HepG2 (cell line): ENCODE data around the gene DDX31. TPM values are rescaled to one million over a fixed set of nuclear protein-coding genes. Genes with fewer than 3 reads are reported as not detected.

Experiments
- ATAC-seq: fragments of 200-7000 bp; cut with Tn5 transposase; 3 replicates; pipeline ENCODE4 v1.9.1; 2020; ENCODE audit warnings: mild to moderate bottlenecking, moderate library complexity
- BruUV-seq: library from RNA; stranded (reverse); fragments of 400-500 nt; replicated peaks from 2 replicates; lab custom pipeline; 2021; lab: Mats Ljungman, UMichigan
- CTCF ChIA-PET: fragments of 300-600 bp; formaldehyde crosslinking; extraction: SDS; loops from one replicate; lab custom pipeline; 2021; ENCODE audit warnings: low total read pairs, inconsistent platforms, low intra/inter-chr PET ratio; lab: Yijun Ruan, JAX
- POLR2A ChIA-PET: fragments of 350-600 bp; sonication (Branson Sonifier 250); formaldehyde crosslinking; loops from one replicate; lab custom pipeline; 2020; ENCODE audit warnings: antibody characterized with exemption, inconsistent platforms; lab: Yijun Ruan, JAX
- DNase-seq: peaks from one replicate; pipeline ENCODE4 v3.0.0-alpha.2; 2015; ENCODE audit warnings: low spot score
- FAIRE-seq: peaks from 3 replicates; lab custom pipeline; 2011; peaks lifted over from hg19 to GRCh38; lab: Jason Lieb, UNC
- H2AFZ ChIP-seq: one replicate; pipeline ENCODE4 v1.6.1; 2011; ENCODE audit warnings: low read length, inconsistent platforms
- H3K27ac ChIP-seq: fragments of 300-600 bp; 3 replicates; pipeline ENCODE4 v1.8.0; 2011; ENCODE audit warnings: mixed run types, mild to moderate bottlenecking, mixed read lengths, low read length, inconsistent platforms; ENCODE audit not compliant: insufficient read depth; ENCODE audit errors: extremely low read length
- H3K27me3 ChIP-seq, 2 experiments: fragments of 200-600 bp in 1 of 2; 2 replicates in 1 of 2; 3 replicates in 1 of 2; pipeline versions ENCODE4 v1.6.0 to v1.8.0; 2011; ENCODE audit warnings: low read length in 2 of 2, mild to moderate bottlenecking in 2 of 2, moderate library complexity in 2 of 2, inconsistent platforms in 1 of 2; ENCODE audit not compliant: insufficient read depth in 2 of 2, control insufficient read depth in 1 of 2
- H3K36me3 ChIP-seq, 2 experiments: fragments of 200-600 bp in 1 of 2; replicated peaks in 1 of 2; 2 replicates in 1 of 2; 3 replicates in 1 of 2; pipeline versions ENCODE4 v1.5.1 to v1.8.0; 2011; ENCODE audit warnings: low read length in 2 of 2, inconsistent platforms in 1 of 2; ENCODE audit not compliant: insufficient read depth in 2 of 2, control insufficient read depth in 1 of 2
- H3K4me1 ChIP-seq: 2 replicates; pipeline ENCODE4 v1.5.1; 2012; ENCODE audit warnings: low read length, inconsistent platforms; ENCODE audit not compliant: insufficient read depth
- H3K4me2 ChIP-seq: 2 replicates; pipeline ENCODE4 v1.6.0; 2011; ENCODE audit warnings: low read depth, low read length, inconsistent platforms
- H3K4me3 ChIP-seq, 3 experiments: fragments of 200-600 bp in 1 of 3; sonication (generic), shearing (Covaris generic) in 1 of 3; replicated peaks in 1 of 3; 2 replicates each; pipeline ENCODE4 v1.5.1; 2011 to 2016; ENCODE audit warnings: low read length in 3 of 3, inconsistent platforms in 2 of 3, low read depth in 2 of 3, mild to moderate bottlenecking in 2 of 3, control low read depth in 1 of 3, mixed read lengths in 1 of 3; ENCODE audit not compliant: insufficient read depth in 1 of 3
- H3K79me2 ChIP-seq: one replicate; pipeline ENCODE4 v1.6.1; 2011; ENCODE audit warnings: low read length, inconsistent platforms; ENCODE audit not compliant: insufficient read depth
- H3K9ac ChIP-seq: 2 replicates; pipeline ENCODE4 v1.6.0; 2011; ENCODE audit warnings: mild to moderate bottlenecking, low read depth, low read length, inconsistent platforms; ENCODE audit not compliant: insufficient read depth
- H3K9me3 ChIP-seq: 2 replicates; pipeline ENCODE4 v1.5.1; 2012; ENCODE audit warnings: mild to moderate bottlenecking, low read length
- H4K20me1 ChIP-seq: 2 replicates; pipeline ENCODE4 v1.6.0; 2011; ENCODE audit warnings: inconsistent platforms, mild to moderate bottlenecking, low read length, moderate library complexity; ENCODE audit not compliant: insufficient read depth
- CCDC6 ChIP-seq: sonication (generic); formaldehyde crosslinking; IDR thresholded peaks from 2 replicates; pipeline ENCODE4 v1.8.1; 2022; ENCODE audit warnings: mild to moderate bottlenecking, missing genetic modification reagents, moderate library complexity
- EP300 ChIP-seq, 3 experiments: sonication (generic) in 1 of 3; formaldehyde crosslinking in 1 of 3; IDR thresholded peaks; 2 replicates each; pipeline versions ENCODE4 v1.5.1 to v1.6.1; 2011 to 2020; ENCODE audit warnings: low read depth in 2 of 3, low read length in 2 of 3, borderline replicate concordance in 1 of 3, improper control_type of control experiment in 1 of 3, mild to moderate bottlenecking in 1 of 3, missing genetic modification reagents in 1 of 3, moderate library complexity in 1 of 3
- HDAC6 ChIP-seq: fragments of 200-600 bp; sonication (generic); IDR thresholded peaks from 2 replicates; pipeline ENCODE4 v1.7.0; 2017; ENCODE audit warnings: mild to moderate bottlenecking, antibody characterized with exemption, low read length, low read depth
- KDM3A ChIP-seq: IDR thresholded peaks from 2 replicates; pipeline ENCODE4 v1.6.1; 2018; ENCODE audit warnings: low read depth, missing compliant biosample characterization
- KDM4B ChIP-seq: sonication (generic); formaldehyde crosslinking; IDR thresholded peaks from 2 replicates; pipeline ENCODE4 v1.4.0; 2020; ENCODE audit warnings: missing genetic modification reagents
- MED8 ChIP-seq: sonication (generic); formaldehyde crosslinking; IDR thresholded peaks from 2 replicates; pipeline ENCODE4 v1.8.1; 2023; ENCODE audit warnings: mild to moderate bottlenecking, missing genetic modification reagents; ENCODE audit not compliant: insufficient replicate concordance
- MIXL1 ChIP-seq: IDR thresholded peaks from 2 replicates; pipeline ENCODE4 v1.6.1; 2016
- PCBP2 ChIP-seq: fragments of 200-400 bp; formaldehyde crosslinking; optimal IDR thresholded peaks from 2 replicates; pipeline ENCODE3; 2018; ENCODE audit warnings: low read length, low read depth; ENCODE audit not compliant: poor library complexity, severe bottlenecking
- PHF20 ChIP-seq: sonication (generic); formaldehyde crosslinking; IDR thresholded peaks from 2 replicates; pipeline ENCODE4 v1.5.0; 2020; ENCODE audit warnings: mild to moderate bottlenecking, missing genetic modification reagents
- RNF2 ChIP-seq: fragments of 450-650 bp; conservative IDR thresholded peaks from 2 replicates; pipeline ENCODE4 v1.6.1; 2016; ENCODE audit warnings: low read depth
- SIN3A ChIP-seq: IDR thresholded peaks from 2 replicates; pipeline ENCODE4 v1.6.1; 2011; ENCODE audit warnings: low read depth, mild to moderate bottlenecking, control low read depth, low read length, borderline replicate concordance
- ZNF10 ChIP-seq: sonication (generic); formaldehyde crosslinking; IDR thresholded peaks from 2 replicates; pipeline ENCODE4 v1.4.0; 2020; ENCODE audit warnings: mild to moderate bottlenecking, low read depth, missing genetic modification reagents, borderline replicate concordance
- ZNF225 ChIP-seq: sonication (generic); formaldehyde crosslinking; IDR thresholded peaks from 2 replicates; pipeline ENCODE4 v1.4.0; 2020; ENCODE audit warnings: mild to moderate bottlenecking, missing genetic modification reagents
- ZNF383 ChIP-seq: sonication (generic); formaldehyde crosslinking; IDR thresholded peaks from 2 replicates; pipeline ENCODE4 v1.4.0; 2020; ENCODE audit warnings: missing genetic modification reagents, mild to moderate bottlenecking, borderline replicate concordance
- ZNF563 ChIP-seq: sonication (generic); formaldehyde crosslinking; IDR thresholded peaks from 2 replicates; pipeline ENCODE4 v1.8.0; 2022; ENCODE audit warnings: mild to moderate bottlenecking, moderate library complexity, missing genetic modification reagents
- ZNF616 ChIP-seq: sonication (generic); formaldehyde crosslinking; IDR thresholded peaks from 2 replicates; pipeline ENCODE4 v1.5.0; 2020; ENCODE audit warnings: low read depth, mild to moderate bottlenecking, missing genetic modification reagents
- ZNF777 ChIP-seq: sonication (generic); formaldehyde crosslinking; IDR thresholded peaks from 2 replicates; pipeline ENCODE4 v1.4.0; 2020; ENCODE audit warnings: missing genetic modification reagents
- ZSCAN12 ChIP-seq: sonication (generic); formaldehyde crosslinking; IDR thresholded peaks from 2 replicates; pipeline ENCODE4 v1.9.0; 2021; ENCODE audit warnings: mild to moderate bottlenecking, missing genetic modification reagents
- WGBS: methylation state at CpG from one replicate; pipeline ENCODE4 v1.1.6; 2017; ENCODE audit warnings: low lambda C conversion rate; 5-methylcytosine and 5-hydroxymethylcytosine counted together
- in situ Hi-C: cut with HindIII; loops from 2 replicates; pipeline ENCODE4 v1.10.0; 2017; ENCODE audit warnings: low pct_unique_long_range_greater_than_20kb; ENCODE audit not compliant: extremely low pct_ligation_motif_present
- intact Hi-C: fragments of 100-400 bp; cut with micrococcal nuclease; formaldehyde crosslinking; loops from one replicate; pipeline ENCODE4 v1.10.0; 2022; ENCODE audit not compliant: unreplicated experiment
- polyA plus RNA-seq, 8 experiments: library from polyadenylated mRNA; depleted of rRNA in 3 of 8; stranded (reverse) in 7 of 8; unstranded in 1 of 8; fragments of >200 nt; fragmentation: Illumina TruSeq in 4 of 8; extraction: Trizol in 4 of 8; gene quantifications; 2 replicates each; pipeline versions ENCODE4 v1.2.1 to v1.2.3, GENCODE V29; 2011 to 2016; ENCODE audit warnings: low read depth in 4 of 8, missing spikeins in 1 of 8, mixed read lengths in 1 of 8; ENCODE audit not compliant: insufficient read depth in 1 of 8
- total RNA-seq, 5 experiments: library from RNA; depleted of rRNA; stranded (reverse); fragments of >200 nt; fragmentation: Illumina TruSeq; extraction: Trizol; gene quantifications; 2 replicates each; pipeline ENCODE4 v1.2.3, GENCODE V29; 2016; ENCODE audit warnings: low read depth in 1 of 5
- TF ChIP-seq, protein P1 (sequence below): sonication (generic); formaldehyde crosslinking; IDR thresholded peaks from 2 replicates; pipeline ENCODE4 v1.4.0; 2020; ENCODE audit warnings: mild to moderate bottlenecking, missing genetic modification reagents
- TF ChIP-seq, protein P2 (sequence below): sonication (generic); formaldehyde crosslinking; IDR thresholded peaks from 2 replicates; pipeline ENCODE4 v1.5.1; 2020; ENCODE audit warnings: missing genetic modification reagents, mild to moderate bottlenecking, borderline replicate concordance

The DDX31 gene
- total and polyA plus RNA-seq, 2 of the 13 experiments (the other 11 are each of a cell fraction or from before 2014, with no cell fraction given) = 11.4 to 16.3 TPM

DNA sequence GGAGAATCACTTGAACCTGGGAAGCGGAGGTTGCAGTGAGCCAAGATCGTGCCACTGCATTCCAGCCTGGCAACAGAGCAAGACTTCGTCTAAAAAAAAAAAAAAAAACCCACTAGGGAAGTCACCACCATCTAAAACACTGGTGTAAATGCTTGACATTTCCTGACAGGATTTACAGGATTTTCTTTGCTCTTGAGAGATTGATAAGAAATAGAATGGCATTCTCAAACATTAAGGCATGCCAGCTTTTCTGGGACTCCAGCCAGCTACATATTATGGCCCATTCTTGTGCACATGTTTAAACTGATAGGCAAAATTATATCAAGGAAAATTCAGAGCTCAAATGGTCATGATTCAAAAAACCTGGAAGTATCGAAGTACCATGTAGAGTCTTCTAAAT lies 29.2 kb upstream of the DDX31 start:
- Histone ChIP-seq H3K27ac (no peak overlapping the region), H3K36me3 (no peaks in the 10 kb centered on the region; a peak in 1 of 5 replicates), H3K79me2 (no peaks in the 10 kb centered on the region), H3K27me3 (no peaks in the 10 kb centered on the region; a peak in 1 of 5 replicates), H3K4me1 (0 out of 2 replicates have a peak, but pooled peaks cover 6% of the 10 kb centered on the region), H2AFZ (no peak overlapping the region), H4K20me1 (no peaks in the 10 kb centered on the region), H3K9ac (no peak overlapping the region), H3K9me3 (peaks cover 31% of the 10 kb centered on the region), H3K4me3 (no peak overlapping the region), H3K4me2 (no peak overlapping the region)
- no peak for TF ChIP-seq MED8
- no peak for TF ChIP-seq HDAC6
- TF ChIP-seq ZNF383 = no peak
- no peak for TF ChIP-seq KDM3A
- TF ChIP-seq ZNF777 (CRISPR knock-in tag) = no peak
- TF ChIP-seq SIN3A = no peak
- TF ChIP-seq ZNF225 (CRISPR knock-in tag) = no peak
- no peak for TF ChIP-seq PCBP2
- no peak for TF ChIP-seq KDM4B
- no peak for TF ChIP-seq PHF20 (CRISPR knock-in tag)
- TF ChIP-seq RNF2 = no peak
- TF ChIP-seq EP300 (IDR thresholded peaks at IDR 0.05; ENCODE audit: low read depth in 2 of 2, low read length in 2 of 2) = no peak
- no peak for TF ChIP-seq EP300 (CRISPR knock-in tag; IDR thresholded peaks at IDR 0.05; ENCODE audit: borderline replicate concordance)
- no peak for TF ChIP-seq ZNF10 (CRISPR knock-in tag)
- TF ChIP-seq, protein P1, sequence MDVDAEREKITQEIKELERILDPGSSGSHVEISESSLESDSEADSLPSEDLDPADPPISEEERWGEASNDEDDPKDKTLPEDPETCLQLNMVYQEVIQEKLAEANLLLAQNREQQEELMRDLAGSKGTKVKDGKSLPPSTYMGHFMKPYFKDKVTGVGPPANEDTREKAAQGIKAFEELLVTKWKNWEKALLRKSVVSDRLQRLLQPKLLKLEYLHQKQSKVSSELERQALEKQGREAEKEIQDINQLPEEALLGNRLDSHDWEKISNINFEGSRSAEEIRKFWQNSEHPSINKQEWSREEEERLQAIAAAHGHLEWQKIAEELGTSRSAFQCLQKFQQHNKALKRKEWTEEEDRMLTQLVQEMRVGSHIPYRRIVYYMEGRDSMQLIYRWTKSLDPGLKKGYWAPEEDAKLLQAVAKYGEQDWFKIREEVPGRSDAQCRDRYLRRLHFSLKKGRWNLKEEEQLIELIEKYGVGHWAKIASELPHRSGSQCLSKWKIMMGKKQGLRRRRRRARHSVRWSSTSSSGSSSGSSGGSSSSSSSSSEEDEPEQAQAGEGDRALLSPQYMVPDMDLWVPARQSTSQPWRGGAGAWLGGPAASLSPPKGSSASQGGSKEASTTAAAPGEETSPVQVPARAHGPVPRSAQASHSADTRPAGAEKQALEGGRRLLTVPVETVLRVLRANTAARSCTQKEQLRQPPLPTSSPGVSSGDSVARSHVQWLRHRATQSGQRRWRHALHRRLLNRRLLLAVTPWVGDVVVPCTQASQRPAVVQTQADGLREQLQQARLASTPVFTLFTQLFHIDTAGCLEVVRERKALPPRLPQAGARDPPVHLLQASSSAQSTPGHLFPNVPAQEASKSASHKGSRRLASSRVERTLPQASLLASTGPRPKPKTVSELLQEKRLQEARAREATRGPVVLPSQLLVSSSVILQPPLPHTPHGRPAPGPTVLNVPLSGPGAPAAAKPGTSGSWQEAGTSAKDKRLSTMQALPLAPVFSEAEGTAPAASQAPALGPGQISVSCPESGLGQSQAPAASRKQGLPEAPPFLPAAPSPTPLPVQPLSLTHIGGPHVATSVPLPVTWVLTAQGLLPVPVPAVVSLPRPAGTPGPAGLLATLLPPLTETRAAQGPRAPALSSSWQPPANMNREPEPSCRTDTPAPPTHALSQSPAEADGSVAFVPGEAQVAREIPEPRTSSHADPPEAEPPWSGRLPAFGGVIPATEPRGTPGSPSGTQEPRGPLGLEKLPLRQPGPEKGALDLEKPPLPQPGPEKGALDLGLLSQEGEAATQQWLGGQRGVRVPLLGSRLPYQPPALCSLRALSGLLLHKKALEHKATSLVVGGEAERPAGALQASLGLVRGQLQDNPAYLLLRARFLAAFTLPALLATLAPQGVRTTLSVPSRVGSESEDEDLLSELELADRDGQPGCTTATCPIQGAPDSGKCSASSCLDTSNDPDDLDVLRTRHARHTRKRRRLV = no peak
- no peak for TF ChIP-seq ZNF616
- TF ChIP-seq ZNF563 = no peak
- TF ChIP-seq, protein P2, sequence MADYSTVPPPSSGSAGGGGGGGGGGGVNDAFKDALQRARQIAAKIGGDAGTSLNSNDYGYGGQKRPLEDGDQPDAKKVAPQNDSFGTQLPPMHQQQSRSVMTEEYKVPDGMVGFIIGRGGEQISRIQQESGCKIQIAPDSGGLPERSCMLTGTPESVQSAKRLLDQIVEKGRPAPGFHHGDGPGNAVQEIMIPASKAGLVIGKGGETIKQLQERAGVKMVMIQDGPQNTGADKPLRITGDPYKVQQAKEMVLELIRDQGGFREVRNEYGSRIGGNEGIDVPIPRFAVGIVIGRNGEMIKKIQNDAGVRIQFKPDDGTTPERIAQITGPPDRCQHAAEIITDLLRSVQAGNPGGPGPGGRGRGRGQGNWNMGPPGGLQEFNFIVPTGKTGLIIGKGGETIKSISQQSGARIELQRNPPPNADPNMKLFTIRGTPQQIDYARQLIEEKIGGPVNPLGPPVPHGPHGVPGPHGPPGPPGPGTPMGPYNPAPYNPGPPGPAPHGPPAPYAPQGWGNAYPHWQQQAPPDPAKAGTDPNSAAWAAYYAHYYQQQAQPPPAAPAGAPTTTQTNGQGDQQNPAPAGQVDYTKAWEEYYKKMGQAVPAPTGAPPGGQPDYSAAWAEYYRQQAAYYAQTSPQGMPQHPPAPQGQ (CRISPR knock-in tag) = no peak
- TF ChIP-seq CCDC6 (CRISPR knock-in tag) = no peak
- TF ChIP-seq ZSCAN12 (CRISPR knock-in tag) = no peak
- no peak for TF ChIP-seq MIXL1
- intact Hi-C loops (no loop called here), in situ Hi-C loops (loop anchor here (10.0 kb wide), 1 partner anchor 96 kb away; no protein-coding TSS in a partner anchor)
- CTCF ChIA-PET = no interaction called here
- POLR2A ChIA-PET = no interaction called here
- no TSS peak for BruUV-seq
- 29% methylated on average over 4 of the region's 4 CpGs for WGBS
- ATAC-seq (no peak), DNase-seq (no peak), FAIRE-seq (no peak)
